ENCODE measurements around the gene SSPN.

- TF ChIP-seq, protein P1, sequence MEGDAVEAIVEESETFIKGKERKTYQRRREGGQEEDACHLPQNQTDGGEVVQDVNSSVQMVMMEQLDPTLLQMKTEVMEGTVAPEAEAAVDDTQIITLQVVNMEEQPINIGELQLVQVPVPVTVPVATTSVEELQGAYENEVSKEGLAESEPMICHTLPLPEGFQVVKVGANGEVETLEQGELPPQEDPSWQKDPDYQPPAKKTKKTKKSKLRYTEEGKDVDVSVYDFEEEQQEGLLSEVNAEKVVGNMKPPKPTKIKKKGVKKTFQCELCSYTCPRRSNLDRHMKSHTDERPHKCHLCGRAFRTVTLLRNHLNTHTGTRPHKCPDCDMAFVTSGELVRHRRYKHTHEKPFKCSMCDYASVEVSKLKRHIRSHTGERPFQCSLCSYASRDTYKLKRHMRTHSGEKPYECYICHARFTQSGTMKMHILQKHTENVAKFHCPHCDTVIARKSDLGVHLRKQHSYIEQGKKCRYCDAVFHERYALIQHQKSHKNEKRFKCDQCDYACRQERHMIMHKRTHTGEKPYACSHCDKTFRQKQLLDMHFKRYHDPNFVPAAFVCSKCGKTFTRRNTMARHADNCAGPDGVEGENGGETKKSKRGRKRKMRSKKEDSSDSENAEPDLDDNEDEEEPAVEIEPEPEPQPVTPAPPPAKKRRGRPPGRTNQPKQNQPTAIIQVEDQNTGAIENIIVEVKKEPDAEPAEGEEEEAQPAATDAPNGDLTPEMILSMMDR (IDR thresholded peaks at IDR 0.05): no peak
- no peak for TF ChIP-seq ZFX (IDR thresholded peaks at IDR 0.05; ENCODE audit: borderline replicate concordance)
These were observed 74.3 kb downstream of the SSPN start for GRCh38 chr12:26269562-26270284.

Measured in 22Rv1 (cell line).